Lung (tissue), 12 donors: Measurements from ENCODE around the gene GSAP. TPM values are rescaled to one million over a fixed set of nuclear protein-coding genes. Genes with fewer than 3 reads are reported as not detected.

Source experiments
- ATAC-seq: fragments of 200-7000 bp; cut with Tn5 transposase; one replicate; pipeline ENCODE4 v1.9.1; 2020; ENCODE audit warnings: moderate number of reproducible peaks; ENCODE audit not compliant: insufficient read depth, low FRiP score
- DNase-seq, 3 donors: peaks; one replicate each; pipeline ENCODE4 v3.0.0-alpha.2; 2013 to 2017
- H3K27ac ChIP-seq, 2 donors: one replicate each; pipeline ENCODE4 v1.5.1; 2013; ENCODE audit warnings: mild to moderate bottlenecking in 2 of 2, moderate library complexity in 2 of 2, control low read depth in 1 of 2, inconsistent platforms in 1 of 2, low read depth in 1 of 2, low read length in 1 of 2
- H3K27me3 ChIP-seq, 3 donors: one replicate each; pipeline ENCODE4 v1.5.1; 2013; ENCODE audit warnings: low read length in 2 of 3; ENCODE audit not compliant: control insufficient read depth in 3 of 3, insufficient read depth in 3 of 3
- H3K36me3 ChIP-seq, 4 donors: one replicate each; pipeline ENCODE4 v1.5.1; 2013; ENCODE audit warnings: low read length in 4 of 4, mild to moderate bottlenecking in 1 of 4, moderate library complexity in 1 of 4; ENCODE audit not compliant: control insufficient read depth in 4 of 4, insufficient read depth in 4 of 4
- H3K4me1 ChIP-seq, 5 donors: one replicate each; pipeline ENCODE4 v1.5.1; 2013; ENCODE audit warnings: low read length in 5 of 5, mild to moderate bottlenecking in 2 of 5, moderate library complexity in 1 of 5; ENCODE audit not compliant: control insufficient read depth in 5 of 5, insufficient read depth in 5 of 5
- H3K4me3 ChIP-seq: one replicate; pipeline ENCODE4 v1.5.1; 2013; ENCODE audit warnings: mild to moderate bottlenecking, control low read depth, moderate library complexity
- H3K9ac ChIP-seq, 2 donors: one replicate each; pipeline ENCODE4 v1.5.1; 2013; ENCODE audit warnings: low read length in 2 of 2, control low read depth in 1 of 2; ENCODE audit not compliant: insufficient read depth in 1 of 2
- H3K9me3 ChIP-seq, 4 donors: one replicate each; pipeline ENCODE4 v1.5.1; 2013; ENCODE audit warnings: low read length in 3 of 4, mild to moderate bottlenecking in 1 of 4, moderate library complexity in 1 of 4; ENCODE audit not compliant: control insufficient read depth in 4 of 4, insufficient read depth in 3 of 4
- CTCF ChIP-seq: IDR thresholded peaks from 2 replicates; pipeline ENCODE4 v1.5.1; 2012; ENCODE audit warnings: mild to moderate bottlenecking; ENCODE audit errors: control extremely low read depth, extremely low read depth
- WGBS, 2 donors: extraction: QIAGEN DNeasy Blood & Tissue Kit; methylation state at CpG; one replicate each; pipeline ENCODE4 v1.1.7; 2013; 5-methylcytosine and 5-hydroxymethylcytosine counted together
- polyA plus RNA-seq, 2 donors: library from polyadenylated mRNA; stranded (reverse); fragments of 200-250 nt; gene quantifications; one replicate each; pipeline ENCODE4 v1.2.1, GENCODE V29; 2013
- total RNA-seq, 2 donors: library from RNA; depleted of rRNA in 1 of 2; stranded (reverse); fragments of >200 nt in 1 of 2; gene quantifications; one replicate each; pipeline ENCODE4 v1.2.1, GENCODE V29; 2014 to 2021
- donor health status: control.
- donor health status: control.
- donor health status: Bipolar disorder and iron deficiency.
- donor health status: healthy.
- donor health status: DM: yes; HTN: yes; CAD: no.

Gene GSAP
- total and polyA plus RNA-seq, 4 donors: 26.4 to 99.3 (median 57.4) TPM

GRCh38 chr7:77420986-77421672 is 5.0 kb upstream of the GSAP start:
- WGBS, 2 donors: 46 to 55% methylated on average over 4 of the region's 4 CpGs
- H3K27me3 ChIP-seq: no peaks in the 10 kb centered on the region
- no peak for TF ChIP-seq CTCF
- ATAC-seq (no peak), DNase-seq (no peak)
- H3K27ac ChIP-seq: peak overlapping the region in 1 of 2 donors; percentile 53
- H3K4me1 ChIP-seq: peaks cover 0 to 8% (median 0%) of the 10 kb centered on the region in 5 donors
- H3K36me3 ChIP-seq: no peaks in the 10 kb centered on the region
- H3K9me3 ChIP-seq: no peaks in the 10 kb centered on the region
- no peak overlapping the region for H3K9ac ChIP-seq
- no peak overlapping the region for H3K4me3 ChIP-seq

GRCh38 chr7:77420438-77420837 is 4.3 kb upstream of the GSAP start:
- no peak for DNase-seq
- TF ChIP-seq CTCF: no peak
- no peak overlapping the region for H3K9ac ChIP-seq
- H3K27ac ChIP-seq: no peak overlapping the region
- no peaks in the 10 kb centered on the region for H3K9me3 ChIP-seq
- no peaks in the 10 kb centered on the region for H3K27me3 ChIP-seq
- 92 to 94% methylated on average over 5 of the region's 5 CpGs for WGBS, 2 donors
- no peaks in the 10 kb centered on the region for H3K36me3 ChIP-seq
- H3K4me3 ChIP-seq: no peak overlapping the region
- H3K4me1 ChIP-seq: peaks cover 0 to 8% (median 3%) of the 10 kb centered on the region in 5 donors
- ATAC-seq: no peak

- TF ChIP-seq CTCF: no peak
- Histone ChIP-seq H3K27ac (no peak overlapping the region), H3K9ac (no peak overlapping the region), H3K9me3 (no peaks in the 10 kb centered on the region), H3K4me3 (no peak overlapping the region), H3K4me1 (peaks cover 0 to 8% (median 3%) of the 10 kb centered on the region in 5 donors), H3K36me3 (no peaks in the 10 kb centered on the region), H3K27me3 (peaks cover 0 to 4% (median 2%) of the 10 kb centered on the region in 3 donors)
- no peak for ATAC-seq
- WGBS, 2 donors: 88 to 91% methylated on average over 4 of the region's 4 CpGs
- DNase-seq: no peak
Observed at GRCh38 chr7:77419102-77419501, 3.0 kb upstream of the GSAP start.

GRCh38 chr7:77417801-77418200 is 1.7 kb upstream of the GSAP start:
- Histone ChIP-seq H3K9me3 (no peaks in the 10 kb centered on the region), H3K27ac (no peak overlapping the region), H3K27me3 (peaks cover 0 to 4% (median 2%) of the 10 kb centered on the region in 3 donors), H3K4me1 (peaks cover 0 to 8% (median 6%) of the 10 kb centered on the region in 5 donors), H3K4me3 (no peak overlapping the region), H3K9ac (no peak overlapping the region), H3K36me3 (no peaks in the 10 kb centered on the region)
- ATAC-seq (no peak), DNase-seq (no peak)
- 91 to 97% methylated on average over 4 of the region's 4 CpGs for WGBS, 2 donors
- no peak for TF ChIP-seq CTCF
